GM12878 (cell line): Measurements from ENCODE around the gene VARS2. TPM values are rescaled to one million over a fixed set of nuclear protein-coding genes. Genes with fewer than 3 reads are reported as not detected.
A peak's percentile ranks its signal among the peaks of the same experiment; 100 is the strongest.

Experiments used
- ATAC-seq: fragments of 200-7000 bp; cut with Tn5 transposase; 3 replicates; pipeline ENCODE4 v1.9.1; 2020; ENCODE audit warnings: mild to moderate bottlenecking, moderate library complexity
- BruUV-seq: library from RNA; stranded (reverse); fragments of 400-500 nt; replicated peaks from 2 replicates; lab custom pipeline; 2021; lab: Mats Ljungman, UMichigan
- CTCF ChIA-PET: fragments of 300-600 bp; sonication (Branson Sonifier 250); formaldehyde crosslinking; extraction: SDS; loops from one replicate; lab custom pipeline; 2021; ENCODE audit warnings: inconsistent platforms; lab: Yijun Ruan, JAX
- POLR2A ChIA-PET: fragments of 350-600 bp; formaldehyde crosslinking; extraction: SDS; loops from one replicate; lab custom pipeline; 2021; ENCODE audit warnings: inconsistent platforms; lab: Charles Lee
- RAD21 ChIA-PET: fragments of 300-600 bp; sonication (Branson Sonifier 250); formaldehyde crosslinking; loops from one replicate; lab custom pipeline; 2023; ENCODE audit warnings: antibody characterized with exemption; ENCODE audit not compliant: unreplicated experiment; lab: Charles Lee
- SMC1A ChIA-PET: fragments of 300-600 bp; sonication (Branson Sonifier 250); formaldehyde crosslinking; loops from one replicate; lab custom pipeline; 2023; ENCODE audit not compliant: unreplicated experiment, uncharacterized antibody; lab: Charles Lee
- DNase-seq: peaks from one replicate; pipeline ENCODE4 v3.0.0-alpha.2; 2011; ENCODE audit warnings: low read depth, low spot score
- FAIRE-seq: peaks from 3 replicates; lab custom pipeline; 2011; peaks lifted over from hg19 to GRCh38; lab: Jason Lieb, UNC
- H2AFZ ChIP-seq: 2 replicates; pipeline ENCODE4 v1.6.0; 2011; ENCODE audit warnings: low read depth, low read length, control low read depth; ENCODE audit not compliant: control insufficient read depth
- H3K27ac ChIP-seq: 2 replicates; pipeline ENCODE4 v1.5.1; 2011; ENCODE audit warnings: control low read depth; ENCODE audit not compliant: control insufficient read depth, insufficient read depth
- H3K27me3 ChIP-seq, 2 experiments: replicated peaks in 1 of 2; 2 replicates each; pipeline versions ENCODE4 v1.6.0 to v1.6.1; 2011; ENCODE audit warnings: low read length in 1 of 2; ENCODE audit not compliant: control insufficient read depth in 2 of 2, insufficient read depth in 2 of 2
- H3K36me3 ChIP-seq, 2 experiments: 2 replicates each; pipeline ENCODE4 v1.5.1; 2011; ENCODE audit warnings: low read length in 1 of 2; ENCODE audit not compliant: control insufficient read depth in 2 of 2, insufficient read depth in 2 of 2
- H3K4me1 ChIP-seq: 2 replicates; pipeline ENCODE4 v1.6.1; 2011; ENCODE audit warnings: mild to moderate bottlenecking, low read length, moderate library complexity, mixed read lengths; ENCODE audit not compliant: control insufficient read depth, insufficient read depth
- H3K4me2 ChIP-seq: 2 replicates; pipeline ENCODE4 v1.6.0; 2011; ENCODE audit warnings: control low read depth; ENCODE audit not compliant: control insufficient read depth, insufficient read depth
- H3K4me3 ChIP-seq: fragments of 200-600 bp; sonication (generic); 2 replicates; pipeline ENCODE4 v1.5.1; 2016
- H3K79me2 ChIP-seq: 2 replicates; pipeline ENCODE4 v1.6.0; 2011; ENCODE audit warnings: low read length; ENCODE audit not compliant: control insufficient read depth, insufficient read depth
- H3K9ac ChIP-seq: 2 replicates; pipeline ENCODE4 v1.8.0; 2011; ENCODE audit warnings: low read length, control low read depth, mixed read lengths; ENCODE audit not compliant: control insufficient read depth, insufficient read depth
- H3K9me3 ChIP-seq: replicated peaks from 3 replicates; pipeline ENCODE4 v1.5.1; 2011; ENCODE audit warnings: mild to moderate bottlenecking, low read length; ENCODE audit not compliant: control insufficient read depth, insufficient read depth
- H4K20me1 ChIP-seq: 2 replicates; pipeline ENCODE4 v1.6.0; 2011; ENCODE audit not compliant: control insufficient read depth, insufficient read depth
- ATF7 ChIP-seq: fragments of 450-650 bp; IDR thresholded peaks from 2 replicates; pipeline ENCODE4 v1.6.1; 2016; ENCODE audit warnings: low read depth, mild to moderate bottlenecking
- CUX1 ChIP-seq: IDR thresholded peaks from 2 replicates; pipeline ENCODE4 v1.6.1; 2012; ENCODE audit warnings: improper control_type of control experiment, low read depth, low read length; ENCODE audit not compliant: insufficient replicate concordance
- EED ChIP-seq: sonication (generic); IDR thresholded peaks from 2 replicates; pipeline ENCODE4 v1.6.1; 2016; ENCODE audit warnings: antibody characterized with exemption, low read depth
- HDGF ChIP-seq: fragments of 450-650 bp; IDR thresholded peaks from 2 replicates; pipeline ENCODE4 v1.6.1; 2016; ENCODE audit warnings: antibody characterized with exemption
- IKZF2 ChIP-seq, 2 experiments: fragments of 450-650 bp; IDR thresholded peaks; 2 replicates each; pipeline ENCODE4 v1.6.1; 2017; ENCODE audit warnings: mild to moderate bottlenecking in 2 of 2, moderate library complexity in 2 of 2
- LARP7 ChIP-seq: fragments of 450-650 bp; IDR thresholded peaks from 2 replicates; pipeline ENCODE4 v1.6.1; 2017; ENCODE audit warnings: mild to moderate bottlenecking
- MLLT1 ChIP-seq: fragments of 450-650 bp; IDR thresholded peaks from 2 replicates; pipeline ENCODE4 v1.6.1; 2016; ENCODE audit warnings: mild to moderate bottlenecking
- MTA2 ChIP-seq: fragments of 450-650 bp; IDR thresholded peaks from 2 replicates; pipeline ENCODE4 v1.6.1; 2016; ENCODE audit warnings: low read depth, mild to moderate bottlenecking, moderate library complexity
- NBN ChIP-seq: fragments of 450-650 bp; IDR thresholded peaks from 2 replicates; pipeline ENCODE4 v1.6.1; 2016
- RAD51 ChIP-seq: fragments of 450-650 bp; IDR thresholded peaks from 2 replicates; pipeline ENCODE4 v1.6.1; 2016; ENCODE audit warnings: moderate library complexity, mild to moderate bottlenecking, inconsistent platforms
- RELB ChIP-seq: fragments of 450-650 bp; IDR thresholded peaks from 2 replicates; pipeline ENCODE4 v1.6.1; 2017; ENCODE audit warnings: low read depth, mild to moderate bottlenecking, moderate library complexity
- ZBED1 ChIP-seq: IDR thresholded peaks from 2 replicates; pipeline ENCODE4 v1.6.1; 2016; ENCODE audit warnings: borderline replicate concordance
- WGBS: methylation state at CpG from one replicate; pipeline ENCODE4 v1.1.6; 2016; ENCODE audit warnings: low lambda C conversion rate; ENCODE audit not compliant: insufficient replicate concordance, insufficient coverage; ENCODE audit errors: missing lambda C conversion rate; 5-methylcytosine and 5-hydroxymethylcytosine counted together
- in situ Hi-C: fragments of 300-500 bp; cut with MboI; formaldehyde crosslinking; loops from 9 replicates; pipeline ENCODE4 v1.14.3; 2018; ENCODE audit warnings: mixed read lengths
- intact Hi-C: fragments of 100-400 bp; cut with micrococcal nuclease; formaldehyde crosslinking; loops from one replicate; pipeline ENCODE4 v1.14.2; 2022; ENCODE audit not compliant: unreplicated experiment
- polyA plus RNA-seq, 11 experiments: library from polyadenylated mRNA; depleted of rRNA in 4 of 11; unstranded in 6 of 11; stranded (reverse) in 5 of 11; fragments of >200 nt; fragmentation: Nextera tagmentation in 4 of 11; fragmentation: Illumina TruSeq in 1 of 11; extraction: Ambion mirVana in 4 of 11; extraction: Trizol in 1 of 11; gene quantifications; 1 replicate in 1 of 11; 2 replicates in 10 of 11; pipeline versions ENCODE4 v1.2.1 to v1.2.3, GENCODE V29; 2011 to 2016; ENCODE audit warnings: inconsistent platforms in 2 of 11, missing spikeins in 2 of 11, low read depth in 1 of 11
- total RNA-seq, 4 experiments: library from RNA; depleted of rRNA in 3 of 4; stranded (reverse); fragments of >200 nt in 3 of 4; fragmentation: Illumina TruSeq in 1 of 4; extraction: Trizol in 1 of 4; gene quantifications; 2 replicates each; pipeline versions ENCODE4 v1.2.1 to v1.2.3, GENCODE V29; 2013 to 2021

Gene VARS2
- total and polyA plus RNA-seq, 10 of the 15 experiments (the other 5 are each of a cell fraction or from before 2014, with no cell fraction given): 3.8 to 70.7 (median 49.1) TPM

GRCh38 chr6:30913721-30914075 is 340 bp upstream of the VARS2 start:
- H3K79me2 ChIP-seq: peaks cover 12% of the 10 kb centered on the region
- no peaks in the 10 kb centered on the region for H4K20me1 ChIP-seq
- H3K36me3 ChIP-seq: peaks cover 6 to 8% of the 10 kb centered on the region in 2 experiments; a peak in 3 of 4 replicates
- BruUV-seq: no TSS peak
- intact Hi-C loops (loop anchor here (1.0 to 2.0 kb wide), 2 partner anchors 85 to 129 kb away; no protein-coding TSS in a partner anchor), in situ Hi-C loops (no loop called here)
- H3K4me1 ChIP-seq: peaks cover 10% of the 10 kb centered on the region
- H3K9ac ChIP-seq: peak overlapping the region; percentile 86; the same call in 1 of the 2 replicates
- no peaks in the 10 kb centered on the region for H3K9me3 ChIP-seq
- WGBS: 44% methylated on average over 28 of the region's 31 CpGs
- ChIA-PET RAD21 (interaction anchor here (0.7 to 4.6 kb wide), 50 partner anchors 9 to 460 kb away, joined by 3 to 138 read pairs (median 5); partner anchors contain the start of genes CCHCR1, DDR1, IER3 and MDC1), SMC1A (interaction anchor here (0.6 to 7.9 kb wide), 29 partner anchors 11 to 372 kb away, joined by 3 to 141 read pairs (median 4); partner anchors contain the start of genes DDR1 and MRPS18B), CTCF (interaction anchor here (0.9 to 9.3 kb wide), 35 partner anchors 10 to 460 kb away, joined by 3 to 122 read pairs (median 7); partner anchors contain the start of genes DDR1 and DHX16), POLR2A (interaction anchor here (0.6 to 4.4 kb wide), 22 partner anchors 10 to 545 kb away, joined by 3 to 50 read pairs (median 3); partner anchors contain the start of genes DDR1, FLOT1 and MDC1)
- H3K4me2 ChIP-seq: peak overlapping the region; percentile 99
- no peaks in the 10 kb centered on the region for H3K27me3 ChIP-seq
- ATAC-seq (peak; percentile 74), FAIRE-seq (no peak), DNase-seq (no peak)
- no peak for TF ChIP-seq CUX1
- TF ChIP-seq RELB: peak; percentile 42; the same call in 1 of the 2 replicates
- TF ChIP-seq IKZF2 (IDR thresholded peaks at IDR 0.05): peak; percentile 6 to 31; a peak in 1 of 4 replicates
- TF ChIP-seq LARP7: no peak
- TF ChIP-seq MTA2: peak; percentile 40; the same call in 1 of the 2 replicates
- TF ChIP-seq NBN: peak; percentile 31; the same call in 1 of the 2 replicates
- TF ChIP-seq MLLT1: peak; percentile 37; the same call in 1 of the 2 replicates
- 0 out of 2 replicates have a peak, but pooled peaks have one; percentile 6 for TF ChIP-seq EED
- 0 out of 2 replicates have a peak, but pooled peaks have one; percentile 27 for TF ChIP-seq ZBED1
- TF ChIP-seq RAD51: no peak
- peak; percentile 79; the same call in 1 of the 2 replicates for TF ChIP-seq HDGF
- TF ChIP-seq ATF7: no peak
- H2AFZ ChIP-seq: peak overlapping the region; percentile 77
- H3K27ac ChIP-seq: peak overlapping the region; percentile 56
- H3K4me3 ChIP-seq: peak overlapping the region; percentile 91; the same call in 1 of the 2 replicates
